ENCODE measurements around the gene ELFN1.
"Not testable (repeated sequence)": the region's sequence is repeated elsewhere in the genome, so short reads cannot be mapped to it uniquely, and the experiment has no call there.

Gene ELFN1

DNA sequence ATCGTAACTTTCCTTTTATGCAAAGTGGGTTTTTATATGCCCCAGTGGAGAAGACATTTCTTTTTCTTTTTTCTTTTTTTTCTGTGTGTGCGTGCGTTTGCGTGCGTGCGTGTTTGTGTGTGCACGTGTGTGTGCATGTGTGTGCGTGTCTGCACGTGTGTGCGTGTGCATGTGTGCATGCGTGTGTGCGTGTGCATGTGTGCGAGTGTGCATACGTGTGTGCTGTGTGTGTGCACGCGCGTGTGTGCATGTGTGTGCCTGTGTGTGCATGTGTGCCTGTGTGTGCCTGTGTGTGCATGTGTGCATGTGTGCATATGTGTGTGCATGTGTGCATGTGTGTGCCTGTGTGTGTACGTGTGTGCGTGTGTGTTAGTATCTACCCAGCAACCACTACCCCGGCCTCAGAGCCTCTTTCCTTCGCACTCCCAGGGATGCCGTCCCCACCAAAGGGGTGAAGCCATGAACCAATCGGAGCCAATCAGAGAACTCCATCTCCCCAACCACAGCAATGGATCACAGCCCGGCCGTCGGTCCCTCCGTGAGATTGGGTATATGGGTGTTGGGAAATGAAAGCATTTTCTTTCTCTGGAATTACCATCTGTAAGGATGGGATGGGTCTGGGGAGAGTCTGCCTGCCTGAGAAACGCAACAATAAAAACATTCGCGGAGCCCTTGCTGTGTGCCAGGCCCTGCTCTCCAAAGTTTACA is 92.3 kb downstream of the ELFN1 start:
- DNase-seq = no peak

DNA sequence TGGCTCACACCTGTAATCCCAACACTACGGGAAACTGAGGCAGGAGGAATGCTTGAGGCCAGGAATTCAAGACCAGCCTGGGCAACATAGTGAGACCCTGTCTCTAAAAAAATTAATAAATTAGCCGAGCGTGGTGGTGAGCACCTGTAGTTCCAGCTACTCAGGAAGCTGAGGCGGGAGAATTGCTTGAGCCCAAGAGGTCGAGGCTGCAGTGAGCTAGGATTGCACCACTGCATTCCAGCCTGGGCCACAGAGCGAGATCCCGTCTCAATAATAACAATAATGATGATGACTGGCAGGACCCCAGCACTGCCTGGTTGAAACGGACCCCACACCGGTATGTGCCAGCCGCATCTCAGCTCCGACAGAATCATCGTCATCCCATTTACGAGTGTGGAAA is 93.0 kb downstream of the ELFN1 start:
- no peak for DNase-seq

DNA sequence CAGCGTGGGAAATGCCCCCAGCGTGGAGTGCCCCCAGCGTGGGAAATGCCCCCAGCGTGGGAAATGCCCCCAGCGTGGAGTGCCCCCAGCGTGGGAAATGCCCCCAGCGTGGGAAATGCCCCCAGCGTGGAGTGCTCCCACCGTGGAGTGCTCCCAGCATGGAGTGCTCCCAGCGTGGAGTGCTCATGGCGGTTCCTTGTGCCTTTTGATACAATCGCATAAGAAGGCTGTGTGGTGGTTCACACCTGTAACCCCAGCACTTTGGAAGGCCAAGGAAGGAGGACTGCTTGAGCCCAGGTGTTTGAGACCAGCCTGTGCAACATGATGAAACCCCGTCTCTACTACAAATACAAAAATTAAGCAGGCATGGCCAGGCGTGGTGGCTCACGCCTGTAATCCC is 93.8 kb downstream of the ELFN1 start:
- DNase-seq = not testable (repeated sequence)

DNA sequence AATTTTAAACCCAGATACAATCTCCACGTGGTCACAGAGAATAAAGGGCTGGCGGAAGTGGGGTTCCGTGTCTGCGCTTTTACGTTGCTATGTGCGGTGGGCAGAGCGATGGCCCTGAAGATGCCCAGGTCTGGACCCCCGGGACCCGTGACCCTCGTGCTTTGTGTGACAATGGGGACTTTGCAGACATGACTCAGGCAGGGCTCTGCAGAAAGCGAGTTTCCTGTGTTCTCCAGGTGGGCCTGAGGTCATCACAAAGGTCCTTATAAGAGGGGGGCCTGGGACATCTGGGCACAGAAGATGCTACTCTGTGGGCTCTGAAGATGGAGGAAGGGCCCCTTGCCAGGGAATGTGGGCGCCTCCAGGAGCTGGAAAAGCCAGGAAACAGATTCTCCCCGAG is 95.3 kb downstream of the ELFN1 start:
- DNase-seq = no peak

DNA sequence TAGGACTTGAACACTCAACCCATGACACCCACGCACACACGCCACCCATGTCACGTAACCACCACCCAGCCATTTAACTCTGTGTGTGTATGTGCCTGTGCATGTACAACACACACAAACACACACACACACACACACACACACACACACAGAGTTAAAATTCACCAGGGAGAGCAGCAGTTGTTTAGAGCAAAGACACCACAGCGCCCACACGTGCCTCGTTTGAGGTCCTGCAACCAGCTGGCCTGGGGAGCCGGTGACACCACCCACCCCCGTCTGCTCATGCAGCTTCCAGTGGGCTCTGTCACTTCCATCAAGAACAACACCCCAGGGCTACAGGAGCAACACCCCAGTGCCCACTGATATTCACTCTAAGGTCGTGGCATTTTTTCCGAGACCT is 97.4 kb downstream of the ELFN1 start:
- DNase-seq = no peak

DNA sequence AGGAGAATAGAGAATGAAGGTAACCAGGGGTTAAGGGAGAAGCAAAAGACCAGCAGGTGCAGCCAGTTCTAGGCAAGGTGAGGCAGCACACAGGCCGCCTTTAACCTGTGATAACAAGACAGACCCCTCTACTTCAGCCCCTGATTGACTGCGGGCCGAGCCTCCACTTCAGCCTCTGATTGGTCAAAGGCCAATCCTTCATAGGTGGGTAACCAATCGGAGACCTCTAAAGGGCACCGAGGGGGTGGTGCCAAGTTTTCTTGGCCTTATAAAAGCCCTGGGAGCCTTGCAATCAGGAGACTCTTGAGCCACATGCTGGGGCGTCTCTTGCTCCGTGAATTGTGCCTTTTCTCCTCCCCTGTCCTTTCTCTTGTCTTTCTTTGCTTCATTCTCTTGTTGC is 98.8 kb downstream of the ELFN1 start:
- DNase-seq = no peak

DNA sequence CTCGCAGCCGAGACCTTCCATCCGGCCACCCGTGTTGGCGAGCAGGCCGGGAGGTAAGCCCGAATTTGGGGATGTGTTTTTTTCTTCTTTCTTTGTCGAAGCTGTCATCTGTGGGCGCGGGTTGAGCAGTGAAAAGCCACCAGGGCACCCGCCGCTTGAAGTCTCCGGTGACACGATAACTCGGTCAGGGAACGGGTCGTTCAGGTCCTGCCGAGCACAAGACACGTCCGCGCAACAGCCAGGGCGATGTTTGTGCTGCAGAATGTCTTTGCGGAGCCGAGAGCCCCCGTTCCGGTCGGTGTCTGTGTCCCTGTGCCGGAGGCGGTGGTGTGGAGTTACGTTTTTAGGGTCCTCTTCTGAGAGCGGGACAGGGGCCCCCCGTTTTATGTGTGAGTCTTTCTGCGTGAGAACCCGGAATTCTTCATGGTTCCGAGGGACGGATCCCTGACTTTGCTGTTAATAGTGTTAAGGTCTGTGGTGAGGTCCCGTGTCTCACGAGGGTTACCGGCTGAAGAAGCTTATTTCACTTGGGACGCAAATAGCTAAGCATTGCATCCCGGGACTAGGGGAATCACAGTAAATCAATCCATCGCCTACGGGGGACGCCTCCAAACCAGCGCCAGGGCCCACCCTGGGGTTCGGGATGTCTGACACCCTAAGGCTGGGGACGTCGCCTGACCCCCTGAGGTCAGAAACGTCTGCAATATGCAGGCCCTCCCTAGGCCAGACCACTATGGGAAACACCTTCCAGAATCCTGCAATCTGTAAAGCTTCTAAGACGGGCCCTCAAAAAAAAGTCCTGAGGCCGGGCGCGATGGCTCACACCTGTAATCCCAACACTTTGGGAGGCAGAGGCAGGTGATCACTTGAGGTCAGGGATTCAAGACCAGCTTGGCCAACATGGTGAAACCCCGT is 99.5 kb downstream of the ELFN1 start:
- no peak for DNase-seq

DNA sequence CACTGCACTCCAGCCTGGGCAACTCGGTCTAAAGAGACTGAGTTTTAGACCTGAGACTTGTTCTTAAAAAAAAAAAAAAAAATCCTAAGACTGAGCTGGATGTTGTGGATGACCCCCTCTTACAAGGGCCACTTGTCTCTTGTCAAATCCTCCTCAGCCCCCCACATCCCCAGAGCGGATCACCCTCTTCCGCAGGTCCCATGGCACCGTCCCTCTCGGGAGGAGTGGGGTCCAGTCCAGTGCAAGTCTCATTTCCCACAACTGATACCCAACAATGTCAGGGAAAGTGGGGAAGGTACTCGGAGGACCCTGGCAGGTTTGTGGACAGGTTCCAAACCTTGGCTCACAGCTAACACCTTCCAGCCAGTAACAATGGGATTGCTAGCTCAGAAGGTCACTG is 100.3 kb downstream of the ELFN1 start:
- no peak for DNase-seq

DNA sequence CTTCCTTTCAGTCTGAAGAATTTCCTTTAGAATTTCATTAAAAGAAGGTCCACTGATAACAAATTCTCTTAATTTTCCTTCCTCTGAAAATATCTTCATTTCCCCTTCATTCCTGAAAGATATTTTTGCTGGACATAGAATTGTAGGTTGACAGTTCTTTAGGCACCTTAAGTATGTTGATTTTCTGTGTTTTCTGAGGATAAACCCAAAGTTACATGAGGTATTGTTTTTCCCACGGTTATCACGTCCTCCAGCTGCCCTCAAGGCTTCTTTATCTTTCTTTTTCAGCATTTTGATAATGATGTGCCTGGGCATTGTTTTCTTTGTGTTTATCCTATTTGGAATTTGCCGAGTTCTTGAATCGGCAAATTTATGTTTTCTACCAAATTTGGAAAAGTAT is 105.3 kb downstream of the ELFN1 start:
- DNase-seq = no peak

DNA sequence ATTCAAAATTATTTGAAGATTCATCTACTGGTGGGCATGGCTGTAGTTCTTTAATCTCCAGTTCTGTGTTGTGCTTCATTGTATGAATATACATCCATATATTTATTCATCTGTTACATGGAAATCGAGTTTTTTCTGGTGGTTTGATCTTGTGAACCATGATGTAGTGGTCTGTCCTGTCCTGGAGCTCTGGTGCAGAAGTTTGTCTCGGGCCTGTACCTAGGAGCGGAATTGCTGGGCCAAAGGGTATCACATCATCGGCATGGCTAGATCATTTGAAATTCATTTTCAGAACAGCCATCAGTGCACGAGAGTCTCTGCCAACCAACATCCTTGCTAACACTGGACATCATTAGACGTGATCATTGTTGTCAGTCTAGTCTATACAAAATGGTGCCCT is 107.0 kb downstream of the ELFN1 start:
- no peak for DNase-seq

DNA sequence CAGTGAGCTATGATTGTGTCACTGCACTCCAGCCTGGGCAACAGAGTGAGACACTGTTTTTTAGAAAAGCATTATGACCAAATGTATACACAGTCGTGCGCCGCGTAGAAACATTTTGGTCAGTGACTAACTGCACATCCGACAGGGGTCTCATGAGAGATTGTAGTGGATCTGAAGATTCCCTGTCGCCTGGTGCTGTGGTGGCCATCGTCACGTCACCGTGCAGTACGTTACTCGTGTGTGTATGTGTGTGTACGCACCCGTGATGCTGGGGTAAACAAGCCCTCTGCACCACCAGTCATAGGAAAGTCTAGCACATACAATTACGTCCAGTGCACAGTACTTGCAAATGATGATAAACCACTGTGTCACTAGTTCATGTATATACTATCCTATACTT is 109.4 kb downstream of the ELFN1 start:
- no peak for DNase-seq

DNA sequence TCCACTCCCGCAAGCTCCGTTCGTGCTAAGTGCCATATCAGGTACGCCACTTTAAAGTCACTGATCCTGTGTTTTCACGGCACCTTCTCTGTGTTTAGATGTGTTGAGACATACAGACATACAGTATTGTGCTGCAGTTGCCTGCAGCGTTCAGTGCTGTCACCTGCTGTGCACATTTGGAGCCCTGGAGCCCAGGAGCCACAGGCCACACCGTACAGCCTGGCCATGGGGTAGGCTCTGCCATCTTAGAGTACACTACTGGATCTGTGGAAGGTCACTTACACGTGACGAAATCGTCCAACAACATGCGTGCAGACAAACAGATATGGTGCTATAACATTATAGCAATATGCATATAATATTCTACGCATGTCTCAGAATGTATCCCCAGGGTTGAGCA is 111.3 kb downstream of the ELFN1 start:
- no peak for DNase-seq

DNA sequence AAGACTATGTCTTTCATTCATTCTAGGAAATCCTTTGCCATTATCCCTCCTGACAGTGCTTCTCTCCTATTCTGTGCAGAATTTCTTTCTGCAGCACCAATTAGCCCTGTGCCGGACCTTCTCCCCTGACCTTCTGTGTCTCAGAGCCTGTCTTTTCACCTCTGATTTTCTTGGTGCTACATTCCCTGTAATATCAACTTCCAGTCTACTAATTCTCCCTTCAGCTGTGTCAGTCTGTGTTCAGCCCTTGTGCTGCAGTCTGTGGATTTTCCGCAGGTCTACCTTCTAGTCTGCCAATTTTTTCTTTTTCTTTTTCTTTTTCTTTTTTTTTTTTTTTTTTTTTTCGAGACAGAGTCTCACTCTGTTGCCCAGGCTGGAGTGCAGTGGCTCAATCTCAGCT is 115.8 kb downstream of the ELFN1 start:
- DNase-seq = no peak

DNA sequence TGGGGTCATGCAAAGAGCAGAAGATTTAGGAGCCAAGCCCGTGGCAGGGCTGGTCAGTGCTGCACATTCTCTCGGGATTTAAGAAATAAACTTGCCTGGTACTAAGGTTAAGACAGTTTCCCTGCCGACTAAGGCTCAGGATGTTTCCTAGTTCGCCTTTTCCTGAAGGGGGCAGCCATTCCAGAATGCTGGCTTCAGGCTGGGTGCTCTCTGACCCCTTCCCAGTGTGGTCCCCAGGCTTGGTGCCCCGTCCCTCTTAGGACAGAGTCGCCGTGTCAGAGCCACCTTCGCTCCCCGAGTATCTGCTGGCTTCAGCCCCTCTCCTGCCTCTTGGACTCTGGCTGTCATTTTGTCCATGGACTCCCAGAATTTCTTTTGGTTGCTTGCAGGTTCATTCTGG is 117.2 kb downstream of the ELFN1 start:
- no peak for DNase-seq

DNA sequence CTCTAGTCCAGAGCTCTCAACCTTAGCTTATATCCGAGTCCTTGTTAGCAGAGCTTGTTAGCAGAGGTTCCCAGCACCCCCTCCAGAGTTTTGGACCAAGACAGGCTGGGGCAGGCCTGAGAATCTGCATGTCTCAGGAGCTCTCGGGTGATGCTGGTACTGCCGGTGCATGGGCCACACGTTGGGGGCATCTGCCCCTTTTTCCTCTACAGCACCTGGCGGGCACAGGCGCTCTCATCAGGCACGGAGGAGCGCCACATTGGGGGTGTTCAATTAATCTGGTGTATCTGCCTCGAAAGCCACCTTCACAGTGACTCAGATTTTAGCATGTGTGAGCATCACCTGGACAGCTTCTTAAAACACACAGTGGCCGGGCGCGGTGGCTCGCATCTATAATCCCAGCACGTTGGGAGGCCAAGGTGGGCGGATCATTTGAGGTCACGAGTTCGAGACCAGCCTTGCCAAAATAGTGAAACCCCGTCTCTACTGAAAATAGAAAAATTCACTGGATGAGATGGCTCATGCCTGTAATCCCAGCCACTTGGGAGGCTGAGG is 117.7 kb downstream of the ELFN1 start:
- DNase-seq = no peak

DNA sequence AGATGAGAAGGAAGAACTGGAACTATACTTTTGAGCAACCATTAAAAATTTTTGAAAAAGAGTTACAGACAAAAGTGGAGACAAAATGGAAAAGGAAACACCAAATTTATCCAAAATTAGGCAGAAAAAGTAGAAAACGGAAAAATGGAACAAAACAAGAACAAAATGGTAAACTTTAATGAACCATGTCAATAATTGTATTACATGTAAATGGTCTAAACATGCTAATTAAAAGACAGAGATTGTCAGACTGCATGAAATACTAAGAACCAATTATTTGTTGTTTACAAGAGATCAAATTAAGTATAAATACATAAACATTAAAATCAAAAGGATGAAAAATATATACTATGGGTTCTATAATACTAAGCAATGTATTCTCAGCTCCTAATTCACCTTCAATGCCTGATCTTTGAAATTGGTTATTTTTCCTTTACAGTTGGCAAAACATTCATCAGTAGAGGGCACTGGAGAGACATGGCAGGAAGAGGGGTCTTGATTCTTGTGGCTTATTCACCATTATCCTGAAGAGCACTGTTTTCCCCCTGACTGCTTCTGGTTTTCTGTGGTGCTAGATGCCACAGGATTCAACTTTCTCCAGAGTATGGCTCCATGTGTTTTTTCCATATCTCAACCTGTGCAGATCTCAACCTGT is 124.9 kb downstream of the ELFN1 start:
- no peak for DNase-seq

Measured in activated T-cell treated with anti-CD3 and anti-CD28 coated beads for 4 hours (primary cell).